B cell (primary cell): ENCODE data around the gene FCSK. TPM values are rescaled to one million over a fixed set of nuclear protein-coding genes. Genes with fewer than 3 reads are reported as not detected.

Source experiments
- ATAC-seq: fragments of 200-7000 bp; cut with Tn5 transposase; one replicate; pipeline ENCODE4 v1.10.0; 2021; ENCODE audit warnings: low read depth, mild to moderate bottlenecking, moderate number of reproducible peaks, moderate library complexity
- CTCF ChIA-PET: fragments of 350-600 bp; sonication (Branson Sonifier 250); formaldehyde crosslinking; loops from one replicate; lab custom pipeline; 2021; ENCODE audit warnings: antibody characterized with exemption, inconsistent platforms; lab: Charles Lee
- POLR2A ChIA-PET: fragments of 350-600 bp; sonication (Branson Sonifier 250); formaldehyde crosslinking; loops from one replicate; lab custom pipeline; 2021; ENCODE audit warnings: antibody characterized with exemption; lab: Charles Lee
- DNase-seq: peaks from one replicate; pipeline ENCODE4 v3.0.0; 2013
- H2AFZ ChIP-seq: 2 replicates; pipeline ENCODE4 v1.6.1; 2012; ENCODE audit warnings: mild to moderate bottlenecking, low read depth, low read length; ENCODE audit not compliant: insufficient read depth, poor library complexity, severe bottlenecking
- H3K27ac ChIP-seq, 2 donors: 1 replicate in 1 of 2; 2 replicates in 1 of 2; pipeline ENCODE4 v1.5.1; 2012 to 2013; ENCODE audit warnings: low read length in 2 of 2, mild to moderate bottlenecking in 2 of 2, moderate library complexity in 1 of 2
- H3K27me3 ChIP-seq, 4 experiments: fragments of 200-600 bp in 1 of 4; sonication (generic) in 1 of 4; replicated peaks in 1 of 4; 1 replicate in 2 of 4; 2 replicates in 2 of 4; pipeline versions ENCODE4 v1.6.1 to v1.7.0; 2013 to 2016; ENCODE audit warnings: low read length in 3 of 4, mild to moderate bottlenecking in 2 of 4, mixed read lengths in 1 of 4, moderate library complexity in 1 of 4; ENCODE audit not compliant: insufficient read depth in 4 of 4, control insufficient read depth in 3 of 4; ENCODE audit errors: control extremely low read depth in 1 of 4
- H3K36me3 ChIP-seq, 2 experiments: replicated peaks in 1 of 2; 1 replicate in 1 of 2; 2 replicates in 1 of 2; pipeline versions ENCODE4 v1.6.1 to v1.7.1; 2013; ENCODE audit warnings: low read length in 1 of 2; ENCODE audit not compliant: insufficient read depth in 2 of 2, control insufficient read depth in 1 of 2; ENCODE audit errors: control extremely low read depth in 1 of 2, extremely low read depth in 1 of 2
- H3K4me1 ChIP-seq, 2 donors: fragments of 200-600 bp in 1 of 2; sonication (generic) in 1 of 2; 1 replicate in 1 of 2; 2 replicates in 1 of 2; pipeline versions ENCODE4 v1.5.1 to v1.6.1; 2013 to 2017; ENCODE audit warnings: low read length in 2 of 2; ENCODE audit not compliant: control insufficient read depth in 2 of 2, insufficient read depth in 2 of 2
- H3K4me2 ChIP-seq: replicated peaks from 2 replicates; pipeline ENCODE3; 2012; ENCODE audit warnings: mild to moderate bottlenecking, low read depth, low read length; ENCODE audit not compliant: poor library complexity, severe bottlenecking
- H3K4me3 ChIP-seq, 5 experiments: fragments of 200-600 bp in 1 of 5; sonication (generic) in 1 of 5; 1 replicate in 3 of 5; 2 replicates in 2 of 5; pipeline versions ENCODE4 v1.5.1 to v1.7.0; 2011 to 2016; ENCODE audit warnings: low read length in 4 of 5, mild to moderate bottlenecking in 4 of 5, low read depth in 2 of 5, control low read depth in 1 of 5, moderate library complexity in 1 of 5; ENCODE audit not compliant: insufficient read depth in 1 of 5; ENCODE audit errors: control extremely low read depth in 1 of 5, extremely low read depth in 1 of 5
- H3K79me2 ChIP-seq: fragments of 200-600 bp; sonication (generic); one replicate; pipeline ENCODE4 v1.6.0; 2016; ENCODE audit warnings: low read length; ENCODE audit not compliant: control insufficient read depth, insufficient read depth
- H3K9ac ChIP-seq: fragments of 200-600 bp; sonication (generic); 2 replicates; pipeline ENCODE4 v1.6.1; 2017; ENCODE audit warnings: mild to moderate bottlenecking, low read length, moderate library complexity
- H3K9me3 ChIP-seq, 3 donors: one replicate each; pipeline versions ENCODE4 v1.6.1 to v1.7.1; 2013; ENCODE audit warnings: low read length in 2 of 3; ENCODE audit not compliant: control insufficient read depth in 2 of 3, insufficient read depth in 1 of 3; ENCODE audit errors: control extremely low read depth in 1 of 3
- H4K20me1 ChIP-seq: 2 replicates; pipeline ENCODE4 v1.6.0; 2012; ENCODE audit warnings: mild to moderate bottlenecking, low read length; ENCODE audit not compliant: insufficient read depth, control insufficient read depth, poor library complexity, severe bottlenecking
- H3K27ac Mint-ChIP-seq: one replicate; pipeline ENCODE4 v1.8.0; 2021; ENCODE audit warnings: mixed read lengths
- H3K27me3 Mint-ChIP-seq: one replicate; pipeline ENCODE4 v1.8.0; 2021; ENCODE audit warnings: mixed read lengths
- H3K4me1 Mint-ChIP-seq: one replicate; pipeline ENCODE4 v1.8.0; 2021; ENCODE audit warnings: mixed read lengths
- H3K4me3 Mint-ChIP-seq: one replicate; pipeline ENCODE4 v1.8.0; 2021; ENCODE audit warnings: mixed read lengths
- H3K9me3 Mint-ChIP-seq: one replicate; pipeline ENCODE4 v1.8.0; 2022; ENCODE audit warnings: mixed read lengths; ENCODE audit not compliant: insufficient read depth
- CTCF ChIP-seq: fragments of 200-600 bp; IDR thresholded peaks from one replicate; pipeline ENCODE4 v1.8.0; 2022; ENCODE audit warnings: antibody characterized with exemption, mild to moderate bottlenecking
- EZH2 ChIP-seq: IDR thresholded peaks from 2 replicates; pipeline ENCODE4 v1.6.1; 2012; ENCODE audit warnings: borderline replicate concordance, low read depth, mild to moderate bottlenecking, moderate library complexity, low read length; ENCODE audit not compliant: insufficient read depth, poor library complexity, severe bottlenecking
- WGBS: methylation state at CpG from one replicate; pipeline ENCODE4 v1.1.5; 2013; ENCODE audit warnings: missing lambda C conversion rate; ENCODE audit not compliant: insufficient coverage; 5-methylcytosine and 5-hydroxymethylcytosine counted together
- intact Hi-C: fragments of 100-400 bp; cut with micrococcal nuclease; formaldehyde crosslinking; loops from one replicate; pipeline ENCODE4 v1.10.0; 2022
- polyA plus RNA-seq: library from polyadenylated mRNA; depleted of rRNA; stranded (reverse); fragments of >200 nt; gene quantifications from 2 replicates; pipeline ENCODE4 v1.2.3, GENCODE V29; 2012
- total RNA-seq, 2 donors: library from RNA; stranded (reverse); fragments of 120-200 nt in 1 of 2; gene quantifications; 1 replicate in 1 of 2; 2 replicates in 1 of 2; pipeline versions ENCODE4 v1.2.3 to v1.2.4, GENCODE V29; 2013 to 2022

The FCSK gene
- total and polyA plus RNA-seq, 2 donors (not counting 1 experiment from before 2014, with no cell fraction given), result 19.4 to 24.8 TPM

GRCh38 chr16:70520612-70521297 lies 66.4 kb downstream of the FCSK start:
- H3K4me3 Mint-ChIP-seq, result peak overlapping the region; percentile 2
- H3K27me3 Mint-ChIP-seq, result no peaks in the 10 kb centered on the region
- ATAC-seq, result no peak
- Histone ChIP-seq H3K79me2 (peaks cover 58% of the 10 kb centered on the region), H3K4me3 (no peak overlapping the region), H4K20me1 (no peaks in the 10 kb centered on the region), H2AFZ (no peak overlapping the region), H3K9ac (no peak overlapping the region), H3K27ac (no peak overlapping the region), H3K4me1 (peaks cover 17 to 23% of the 10 kb centered on the region in 2 donors), H3K27me3 (no peaks in the 10 kb centered on the region), H3K36me3 (peaks cover 4 to 26% of the 10 kb centered on the region in 2 experiments), H3K9me3 (no peaks in the 10 kb centered on the region), H3K4me2 (no peak overlapping the region)
- no peaks in the 10 kb centered on the region for H3K9me3 Mint-ChIP-seq
- no peak for TF ChIP-seq CTCF
- no peak for TF ChIP-seq EZH2
- intact Hi-C loops, result loop anchor here (5.0 to 10.0 kb wide), 3 partner anchors 68 to 1484 kb away; partner anchors contain the start of genes AARS1, DHODH, FCSK and PKD1L3
- no peak for DNase-seq
- ChIA-PET CTCF (no interaction called here), POLR2A (interaction anchor here (0.6 to 0.8 kb wide), 2 partner anchors 75 to 174 kb away, joined by 6 to 10 read pairs; partner anchors contain the start of gene DDX19A)
- peaks cover 28% of the 10 kb centered on the region for H3K4me1 Mint-ChIP-seq
- 40% methylated on average over 6 of the region's 8 CpGs for WGBS
- H3K27ac Mint-ChIP-seq, result no peak overlapping the region
